K562 (cell line): ENCODE data around the gene WNT3. TPM values are rescaled to one million over a fixed set of nuclear protein-coding genes. Genes with fewer than 3 reads are reported as not detected.

Source experiments
- ATAC-seq: fragments of 200-7000 bp; cut with Tn5 transposase; 3 replicates; pipeline ENCODE4 v1.9.1; 2020; ENCODE audit warnings: moderate library complexity
- BruUV-seq: library from RNA; stranded (reverse); fragments of 400-500 nt; replicated peaks from 2 replicates; lab custom pipeline; 2021; lab: Mats Ljungman, UMichigan
- CTCF ChIA-PET: fragments of 300-600 bp; formaldehyde crosslinking; extraction: SDS; loops from one replicate; lab custom pipeline; 2021; ENCODE audit warnings: low intra/inter-chr PET ratio; lab: Yijun Ruan, JAX
- POLR2A ChIA-PET: fragments of 300-600, 350-650 bp; sonication (Branson Sonifier 250); formaldehyde crosslinking; extraction: SDS; loops from one replicate; lab custom pipeline; 2021; ENCODE audit warnings: antibody characterized with exemption, inconsistent platforms; lab: Yijun Ruan, JAX
- DNase-seq, 4 experiments: peaks; one replicate each; pipeline versions ENCODE4 v3.0.0 to v3.0.0-alpha.2; 2011 to 2018; ENCODE audit warnings: low spot score in 3 of 4, mixed read lengths in 3 of 4; ENCODE audit errors: extremely low read depth in 1 of 4
- FAIRE-seq: peaks from 2 replicates; lab custom pipeline; 2011; peaks lifted over from hg19 to GRCh38; lab: Jason Lieb, UNC
- H2AFZ ChIP-seq: 2 replicates; pipeline ENCODE4 v1.6.0; 2011; ENCODE audit warnings: low read depth, low read length, control low read depth, inconsistent platforms
- H3K27ac ChIP-seq: fragments of 200-600 bp; 3 replicates; pipeline ENCODE4 v1.8.0; 2011; ENCODE audit warnings: low read depth, mild to moderate bottlenecking, control low read depth, inconsistent platforms, low read length, moderate library complexity, mixed read lengths; ENCODE audit errors: extremely low read depth
- H3K27me3 ChIP-seq, 2 experiments: fragments of 300-600 bp in 1 of 2; 2 replicates in 1 of 2; 3 replicates in 1 of 2; pipeline versions ENCODE4 v1.6.0 to v1.8.0; 2011; ENCODE audit warnings: inconsistent platforms in 2 of 2, low read length in 2 of 2, mild to moderate bottlenecking in 1 of 2, mixed read lengths in 1 of 2, moderate library complexity in 1 of 2; ENCODE audit not compliant: control insufficient read depth in 2 of 2, insufficient read depth in 2 of 2
- H3K36me3 ChIP-seq: fragments of 300-600 bp; 3 replicates; pipeline ENCODE4 v1.8.0; 2011; ENCODE audit warnings: mild to moderate bottlenecking, low read length, inconsistent platforms; ENCODE audit not compliant: control insufficient read depth, insufficient read depth
- H3K4me1 ChIP-seq, 2 experiments: fragments of 200-600 bp in 1 of 2; replicated peaks in 1 of 2; 2 replicates in 1 of 2; 3 replicates in 1 of 2; pipeline versions ENCODE4 v1.5.1 to v1.8.0; 2011; ENCODE audit warnings: inconsistent platforms in 2 of 2, low read length in 2 of 2, mild to moderate bottlenecking in 1 of 2, mixed read lengths in 1 of 2, moderate library complexity in 1 of 2; ENCODE audit not compliant: control insufficient read depth in 2 of 2, insufficient read depth in 2 of 2
- H3K4me2 ChIP-seq: 2 replicates; pipeline ENCODE4 v1.6.1; 2011; ENCODE audit warnings: low read length, control low read depth, inconsistent platforms, mixed read lengths; ENCODE audit not compliant: insufficient read depth
- H3K4me3 ChIP-seq: fragments of 200-600 bp; sonication (generic), shearing (Covaris generic); 2 replicates; pipeline ENCODE4 v1.5.1; 2016; ENCODE audit warnings: control low read depth, inconsistent platforms
- H3K79me2 ChIP-seq: fragments of 200-600 bp; 3 replicates; pipeline ENCODE4 v1.8.0; 2011; ENCODE audit warnings: low read length, inconsistent platforms; ENCODE audit not compliant: control insufficient read depth, insufficient read depth
- H3K9ac ChIP-seq, 2 experiments: 2 replicates each; pipeline versions ENCODE4 v1.6.0 to v1.6.1; 2011; ENCODE audit warnings: low read depth in 2 of 2, low read length in 2 of 2, control low read depth in 1 of 2, inconsistent platforms in 1 of 2, mild to moderate bottlenecking in 1 of 2, mixed read lengths in 1 of 2; ENCODE audit not compliant: insufficient read depth in 1 of 2
- H3K9me1 ChIP-seq: one replicate; pipeline ENCODE4 v1.6.0; 2011; ENCODE audit warnings: inconsistent platforms, mild to moderate bottlenecking, low read length, moderate library complexity; ENCODE audit not compliant: control insufficient read depth, insufficient read depth
- H3K9me3 ChIP-seq: replicated peaks from 2 replicates; pipeline ENCODE4 v1.5.1; 2011; ENCODE audit warnings: low read depth, low read length, inconsistent platforms; ENCODE audit not compliant: control insufficient read depth, insufficient read depth
- H4K20me1 ChIP-seq: replicated peaks from 2 replicates; pipeline ENCODE4 v1.6.1; 2011; ENCODE audit warnings: low read length, inconsistent platforms, mixed read lengths; ENCODE audit not compliant: control insufficient read depth, insufficient read depth
- ARID2 ChIP-seq: fragments of 450-650 bp; IDR thresholded peaks from 2 replicates; pipeline ENCODE4 v1.6.1; 2017; ENCODE audit warnings: antibody characterized with exemption, mild to moderate bottlenecking
- ARID4B ChIP-seq: sonication (generic); formaldehyde crosslinking; IDR thresholded peaks from 2 replicates; pipeline ENCODE4 v1.8.0; 2022; ENCODE audit warnings: mild to moderate bottlenecking, missing genetic modification reagents
- ELF2 ChIP-seq: fragments of 250-450 bp; sonication (Bioruptor Pico); IDR thresholded peaks from 2 replicates; pipeline ENCODE4 v1.5.0; 2021; ENCODE audit warnings: mild to moderate bottlenecking
- NR2C1 ChIP-seq, 2 experiments: fragments of 450-650 bp; IDR thresholded peaks; 2 replicates each; pipeline ENCODE4 v1.6.1; 2017; ENCODE audit warnings: mild to moderate bottlenecking in 2 of 2, antibody characterized with exemption in 1 of 2, inconsistent platforms in 1 of 2, missing compliant biosample characterization in 1 of 2, missing genetic modification characterization in 1 of 2
- PCBP2 ChIP-seq: fragments of 200-400 bp; formaldehyde crosslinking; IDR thresholded peaks from 2 replicates; pipeline ENCODE4 v1.6.1; 2018; ENCODE audit warnings: low read length, low read depth, mild to moderate bottlenecking, moderate library complexity; ENCODE audit not compliant: poor library complexity, severe bottlenecking
- SMARCE1 ChIP-seq: fragments of 450-650 bp; IDR thresholded peaks from 2 replicates; pipeline ENCODE4 v1.7.1; 2016; ENCODE audit warnings: mild to moderate bottlenecking
- TEAD1 ChIP-seq, 2 experiments: fragments of 450-650 bp in 1 of 2; sonication (generic) in 1 of 2; formaldehyde crosslinking; IDR thresholded peaks; 2 replicates each; pipeline versions ENCODE4 v1.4.0 to v1.8.0; 2020 to 2022; ENCODE audit warnings: mild to moderate bottlenecking in 2 of 2, missing genetic modification reagents in 1 of 2
- TEAD4 ChIP-seq, 2 experiments: sonication (generic) in 1 of 2; formaldehyde crosslinking in 1 of 2; IDR thresholded peaks; 2 replicates each; pipeline versions ENCODE4 v1.6.1 to v1.8.0; 2012 to 2022; ENCODE audit warnings: borderline replicate concordance in 1 of 2, inconsistent platforms in 1 of 2, low read length in 1 of 2, mild to moderate bottlenecking in 1 of 2, missing genetic modification reagents in 1 of 2
- YBX1 ChIP-seq: fragments of 450-650 bp; IDR thresholded peaks from 2 replicates; pipeline ENCODE4 v1.7.1; 2016; ENCODE audit warnings: mild to moderate bottlenecking
- ZNF77 ChIP-seq: fragments of 250-450 bp; sonication (Bioruptor Pico); IDR thresholded peaks from 2 replicates; pipeline ENCODE4 v1.5.0; 2020
- WGBS: fragments of 100-300 bp; shearing (Covaris generic); methylation state at CpG from one replicate; pipeline ENCODE4 v1.1.6; 2016; ENCODE audit warnings: low coverage, mixed read lengths; ENCODE audit not compliant: insufficient coverage; ENCODE audit errors: missing lambda C conversion rate; 5-methylcytosine and 5-hydroxymethylcytosine counted together
- in situ Hi-C: fragments of 300-500 bp; cut with MboI; formaldehyde crosslinking; loops from 4 replicates; pipeline ENCODE4 v1.15.0; 2018; ENCODE audit warnings: inconsistent platforms, mixed read lengths
- intact Hi-C: fragments of 100-400 bp; cut with micrococcal nuclease; formaldehyde crosslinking; loops from 2 replicates; pipeline ENCODE4 v1.14.2; 2022
- polyA plus RNA-seq, 8 experiments: library from polyadenylated mRNA; depleted of rRNA in 4 of 8; stranded (reverse) in 5 of 8; unstranded in 3 of 8; fragments of >200 nt; fragmentation: Nextera tagmentation in 2 of 8; fragmentation: Illumina TruSeq in 1 of 8; extraction: Ambion mirVana in 2 of 8; extraction: Trizol in 1 of 8; gene quantifications; 2 replicates each; pipeline versions ENCODE4 v1.2.1 to v1.2.3, GENCODE V29; 2011 to 2014; ENCODE audit warnings: inconsistent platforms in 1 of 8, missing spikeins in 1 of 8
- total RNA-seq, 7 experiments: library from RNA; depleted of rRNA in 6 of 7; stranded (reverse); fragments of >200 nt in 6 of 7; fragmentation: Illumina TruSeq in 2 of 7; extraction: Trizol in 2 of 7; gene quantifications; 2 replicates each; pipeline versions ENCODE4 v1.2.1 to v1.2.3, GENCODE V29; 2011 to 2021; ENCODE audit warnings: low replicate concordance in 1 of 7

Gene WNT3
- total and polyA plus RNA-seq, 9 of the 15 experiments (the other 6 are each of a cell fraction or from before 2014, with no cell fraction given): 1.5 to 6.1 (median 3.3) TPM

GRCh38 chr17:46787478-46787877 is 31.0 kb downstream of the WNT3 start (continued):
- TF ChIP-seq ARID4B (no peak), NR2C1 (IDR thresholded peaks at IDR 0.05) (no peak), NR2C1 (tag; IDR thresholded peaks at IDR 0.05) (no peak), PCBP2 (no peak), ZNF77 (CRISPR knock-in tag) (no peak), SMARCE1 (no peak), ARID2 (no peak)

- H3K27me3 ChIP-seq: no peaks in the 10 kb centered on the region
- H3K9me3 ChIP-seq: no peaks in the 10 kb centered on the region
- no peaks in the 10 kb centered on the region for H3K79me2 ChIP-seq
- H3K9ac ChIP-seq: peak overlapping the region in 1 of 2 experiments; percentile 83; a peak in 2 of 4 replicates
- ChIA-PET CTCF (no interaction called here), POLR2A (interaction anchor here (0.7 to 1.2 kb wide), 4 partner anchors 9 to 12 kb away, joined by 3 to 5 read pairs (median 4); no protein-coding TSS in a partner anchor)
- no peak for FAIRE-seq
- no peak overlapping the region for H3K27ac ChIP-seq
- intact Hi-C loops (no loop called here), in situ Hi-C loops (no loop called here)
- DNase-seq: peak in 3 of 4 experiments; percentile 58 to 63 (median 60)
- H3K4me1 ChIP-seq: peaks cover 23 to 51% of the 10 kb centered on the region in 2 experiments
- peak overlapping the region; percentile 74 for H2AFZ ChIP-seq
- BruUV-seq: no TSS peak
- no peak overlapping the region for H3K4me2 ChIP-seq
- H3K4me3 ChIP-seq: no peak overlapping the region
- ATAC-seq: peak; percentile 28; the same call in 2 of the 3 replicates
- H3K9me1 ChIP-seq: no peaks in the 10 kb centered on the region
- TF ChIP-seq TEAD4 (IDR thresholded peaks at IDR 0.05; ENCODE audit: low read length): peak; percentile 33; the same call in 1 of the 2 replicates
- TF ChIP-seq TEAD4 (CRISPR knock-in tag; IDR thresholded peaks at IDR 0.05; ENCODE audit: borderline replicate concordance): no peak
- TF ChIP-seq ELF2: no peak
- TF ChIP-seq TEAD1 (CRISPR knock-in tag; IDR thresholded peaks at IDR 0.05): peak; percentile 24 to 31; a peak in 1 of 4 replicates
- TF ChIP-seq YBX1: no peak
- no peaks in the 10 kb centered on the region for H3K36me3 ChIP-seq
- H4K20me1 ChIP-seq: no peaks in the 10 kb centered on the region
- 14% methylated on average over 5 of the region's 7 CpGs for WGBS
Measured at GRCh38 chr17:46785696-46786095, 32.8 kb downstream of the WNT3 start.
